ENCODE data around the gene MUC6.

The MUC6 gene

DNA sequence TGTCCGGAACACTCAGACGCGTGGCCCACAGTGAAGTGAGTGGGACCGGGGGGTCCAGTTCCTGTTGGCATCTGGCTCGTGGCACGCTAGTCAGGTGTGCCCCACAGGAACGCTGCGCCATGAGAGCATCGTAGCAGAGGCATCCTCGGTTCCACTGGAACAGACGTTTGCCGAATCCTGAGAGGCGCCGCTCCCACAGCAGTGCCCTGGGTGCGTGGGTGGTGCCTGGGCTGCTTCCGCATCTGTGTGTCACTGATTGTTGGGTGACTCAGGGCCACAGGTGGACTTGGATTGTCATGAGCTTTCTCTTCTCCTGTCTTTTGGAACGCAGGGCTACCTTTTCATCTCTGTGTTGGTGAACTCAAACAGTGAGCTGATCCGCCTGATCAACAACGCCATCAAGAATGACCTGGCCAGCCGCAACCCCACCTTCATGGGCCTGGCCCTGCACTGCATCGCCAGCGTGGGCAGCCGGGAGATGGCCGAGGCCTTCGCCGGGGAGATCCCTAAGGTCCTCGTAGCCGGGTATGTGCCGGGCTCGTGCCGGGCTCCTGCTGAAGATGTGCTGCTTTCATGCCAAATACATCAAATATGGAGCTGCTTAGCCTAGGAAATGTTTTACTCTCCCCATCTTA, 64.7 kb downstream of the MUC6 start:
- Histone ChIP-seq H3K27me3 (ENCODE audit: insufficient read depth, poor library complexity, severe bottlenecking) (no peaks in the 10 kb centered on the region), H3K4me1 (ENCODE audit: insufficient read depth, poor library complexity, severe bottlenecking) (no peaks in the 10 kb centered on the region), H3K27ac (ENCODE audit: poor library complexity, severe bottlenecking) (no peak overlapping the region), H3K9me3 (ENCODE audit: severe bottlenecking) (no peaks in the 10 kb centered on the region), H3K36me3 (ENCODE audit: low read depth) (peaks cover 29% of the 10 kb centered on the region), H3K4me3 (ENCODE audit: severe bottlenecking) (no peak overlapping the region)
- TF ChIP-seq, protein P1, sequence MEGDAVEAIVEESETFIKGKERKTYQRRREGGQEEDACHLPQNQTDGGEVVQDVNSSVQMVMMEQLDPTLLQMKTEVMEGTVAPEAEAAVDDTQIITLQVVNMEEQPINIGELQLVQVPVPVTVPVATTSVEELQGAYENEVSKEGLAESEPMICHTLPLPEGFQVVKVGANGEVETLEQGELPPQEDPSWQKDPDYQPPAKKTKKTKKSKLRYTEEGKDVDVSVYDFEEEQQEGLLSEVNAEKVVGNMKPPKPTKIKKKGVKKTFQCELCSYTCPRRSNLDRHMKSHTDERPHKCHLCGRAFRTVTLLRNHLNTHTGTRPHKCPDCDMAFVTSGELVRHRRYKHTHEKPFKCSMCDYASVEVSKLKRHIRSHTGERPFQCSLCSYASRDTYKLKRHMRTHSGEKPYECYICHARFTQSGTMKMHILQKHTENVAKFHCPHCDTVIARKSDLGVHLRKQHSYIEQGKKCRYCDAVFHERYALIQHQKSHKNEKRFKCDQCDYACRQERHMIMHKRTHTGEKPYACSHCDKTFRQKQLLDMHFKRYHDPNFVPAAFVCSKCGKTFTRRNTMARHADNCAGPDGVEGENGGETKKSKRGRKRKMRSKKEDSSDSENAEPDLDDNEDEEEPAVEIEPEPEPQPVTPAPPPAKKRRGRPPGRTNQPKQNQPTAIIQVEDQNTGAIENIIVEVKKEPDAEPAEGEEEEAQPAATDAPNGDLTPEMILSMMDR (IDR thresholded peaks at IDR 0.05; ENCODE audit: poor library complexity, severe bottlenecking), result no peak
- ATAC-seq (ENCODE audit: low read depth), result no peak
- DNase-seq (ENCODE audit: low spot score), result no peak

GRCh38 chr11:971092-971690, 65.3 kb downstream of the MUC6 start:
- TF ChIP-seq, protein P1 (IDR thresholded peaks at IDR 0.05; ENCODE audit: poor library complexity, severe bottlenecking), result no peak
- Histone ChIP-seq H3K4me1 (ENCODE audit: insufficient read depth, poor library complexity, severe bottlenecking) (no peaks in the 10 kb centered on the region), H3K27ac (ENCODE audit: poor library complexity, severe bottlenecking) (no peak overlapping the region), H3K9me3 (ENCODE audit: severe bottlenecking) (no peaks in the 10 kb centered on the region), H3K4me3 (ENCODE audit: severe bottlenecking) (no peak overlapping the region), H3K27me3 (ENCODE audit: insufficient read depth, poor library complexity, severe bottlenecking) (no peaks in the 10 kb centered on the region), H3K36me3 (ENCODE audit: low read depth) (peaks cover 28% of the 10 kb centered on the region)
- no peak for ATAC-seq (ENCODE audit: low read depth)
- DNase-seq (ENCODE audit: low spot score), result no peak

DNA sequence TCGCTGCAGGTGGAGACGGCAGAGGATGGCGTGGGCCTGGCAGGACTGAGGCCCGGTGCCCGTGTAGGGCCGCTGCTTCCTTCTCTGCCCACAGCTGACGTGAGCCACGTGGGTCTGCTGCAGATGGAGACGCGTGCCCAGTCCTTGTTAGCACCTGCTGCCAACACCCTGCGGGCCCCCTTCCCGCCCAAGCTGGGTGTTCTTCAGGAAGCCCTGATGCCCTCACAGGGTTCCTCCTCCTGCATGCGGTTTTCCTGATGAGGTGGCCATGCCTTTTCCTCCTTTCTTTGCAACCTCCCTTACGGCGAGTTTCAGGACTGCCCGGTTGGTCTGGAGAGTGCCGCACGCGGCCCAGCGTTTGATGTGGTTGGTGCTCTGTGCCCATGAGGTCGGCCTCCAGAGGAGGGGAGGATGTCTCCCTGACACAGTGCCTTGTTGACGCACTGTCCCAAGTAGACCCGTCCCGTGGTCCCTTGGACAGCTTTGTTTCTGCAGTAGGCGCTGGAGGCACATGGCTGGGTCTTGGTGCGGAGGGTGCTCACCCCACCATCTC, 66.1 kb downstream of the MUC6 start:
- Histone ChIP-seq H3K36me3 (ENCODE audit: low read depth) (peaks cover 35% of the 10 kb centered on the region), H3K9me3 (ENCODE audit: severe bottlenecking) (no peaks in the 10 kb centered on the region), H3K4me1 (ENCODE audit: insufficient read depth, poor library complexity, severe bottlenecking) (no peaks in the 10 kb centered on the region), H3K4me3 (ENCODE audit: severe bottlenecking) (no peak overlapping the region), H3K27ac (ENCODE audit: poor library complexity, severe bottlenecking) (no peak overlapping the region), H3K27me3 (ENCODE audit: insufficient read depth, poor library complexity, severe bottlenecking) (no peaks in the 10 kb centered on the region)
- ATAC-seq (ENCODE audit: low read depth), result no peak
- DNase-seq (ENCODE audit: low spot score), result no peak
- TF ChIP-seq, protein P1 (IDR thresholded peaks at IDR 0.05; ENCODE audit: poor library complexity, severe bottlenecking), result no peak

GRCh38 chr11:969651-970205, 66.8 kb downstream of the MUC6 start:
- Histone ChIP-seq H3K36me3 (ENCODE audit: low read depth) (peaks cover 35% of the 10 kb centered on the region), H3K9me3 (ENCODE audit: severe bottlenecking) (no peaks in the 10 kb centered on the region), H3K27ac (ENCODE audit: poor library complexity, severe bottlenecking) (no peak overlapping the region), H3K27me3 (ENCODE audit: insufficient read depth, poor library complexity, severe bottlenecking) (no peaks in the 10 kb centered on the region), H3K4me3 (ENCODE audit: severe bottlenecking) (no peak overlapping the region), H3K4me1 (ENCODE audit: insufficient read depth, poor library complexity, severe bottlenecking) (no peaks in the 10 kb centered on the region)
- DNase-seq (ENCODE audit: low spot score), result no peak
- TF ChIP-seq, protein P1 (IDR thresholded peaks at IDR 0.05; ENCODE audit: poor library complexity, severe bottlenecking), result no peak
- ATAC-seq (ENCODE audit: low read depth), result no peak

Measured in RWPE2 (cell line).